Right lung (tissue), 5 donors: ENCODE data around the gene SLAMF6. TPM values are rescaled to one million over a fixed set of nuclear protein-coding genes. Genes with fewer than 3 reads are reported as not detected.

Source experiments
- polyA plus RNA-seq, 5 donors: library from polyadenylated mRNA; unstranded; fragments of 120-200 nt; gene quantifications; one replicate each; pipeline versions ENCODE4 v1.2.1 to v1.2.3, GENCODE V29; 2013; ENCODE audit warnings: inconsistent platforms in 1 of 5, low replicate concordance in 1 of 5; ENCODE audit not compliant: insufficient read length in 5 of 5, insufficient read depth in 1 of 5

SLAMF6 gene
- polyA plus RNA-seq, 5 donors: 0.24 to 0.85 (median 0.63) TPM

Other genes with a start within 250 kb of the SLAMF6 start
- 10 to 100 TPM; 64.8 to 81.5 (median 70.9) TPM for gene PEX19, start 238.1 kb downstream of the SLAMF6 start, polyA plus RNA-seq
- gene COPA, start 180.0 kb downstream of the SLAMF6 start, polyA plus RNA-seq: 100 to 1,000 TPM; 152 to 164 (median 160) TPM
- gene NCSTN, start 179.9 kb downstream of the SLAMF6 start, polyA plus RNA-seq: 100 to 1,000 TPM in 4 of 5 donors, 10 to 100 TPM in 1; 97.9 to 125 (median 120) TPM
- gene NHLH1, start 156.2 kb downstream of the SLAMF6 start, polyA plus RNA-seq: under 1 TPM; 0.13 to 0.37 (median 0.18) TPM
- 10 to 100 TPM; 32.6 to 45.3 (median 37.2) TPM for gene VANGL2, start 122.7 kb downstream of the SLAMF6 start, polyA plus RNA-seq
- 1 to 10 TPM; 1.2 to 3.2 (median 2.4) TPM for gene CD84, start 56.2 kb upstream of the SLAMF6 start, polyA plus RNA-seq
- under 1 TPM in 4 of 5 donors, not detected in 1; 0.06 to 0.23 (median 0.12) TPM for gene SLAMF1, start 123.8 kb upstream of the SLAMF6 start, polyA plus RNA-seq
- 10 to 100 TPM in 1 of 5 donors, 1 to 10 TPM in 4; 5.5 to 10.9 (median 6.1) TPM for gene CD48, start 188.6 kb upstream of the SLAMF6 start, polyA plus RNA-seq
- 1 to 10 TPM in 3 of 5 donors, under 1 TPM in 2; 0.49 to 2.2 (median 1.3) TPM for gene SLAMF7, start 216.0 kb upstream of the SLAMF6 start, polyA plus RNA-seq